Osteocyte (in vitro differentiated cells): ENCODE results near the gene UBASH3A. TPM values are rescaled to one million over a fixed set of nuclear protein-coding genes. Genes with fewer than 3 reads are reported as not detected.

ENCODE experiments used
- DNase-seq: peaks from one replicate; pipeline ENCODE4 v3.0.0; 2021; ENCODE audit warnings: mixed read lengths; ENCODE audit not compliant: unreplicated experiment; ENCODE audit errors: extremely low spot score
- H3K27ac Mint-ChIP-seq: one replicate; pipeline ENCODE4 v1.8.0; 2021; ENCODE audit warnings: mild to moderate bottlenecking, mixed read lengths; ENCODE audit not compliant: unreplicated experiment
- H3K27me3 Mint-ChIP-seq: one replicate; pipeline ENCODE4 v1.8.0; 2021; ENCODE audit warnings: mixed read lengths; ENCODE audit not compliant: unreplicated experiment
- H3K36me3 Mint-ChIP-seq: one replicate; pipeline ENCODE4 v1.8.0; 2021; ENCODE audit warnings: mixed read lengths; ENCODE audit not compliant: unreplicated experiment
- H3K4me1 Mint-ChIP-seq: one replicate; pipeline ENCODE4 v1.8.0; 2021; ENCODE audit warnings: mixed read lengths; ENCODE audit not compliant: unreplicated experiment
- H3K4me3 Mint-ChIP-seq: one replicate; pipeline ENCODE4 v1.8.0; 2021; ENCODE audit warnings: mild to moderate bottlenecking, moderate library complexity, mixed read lengths; ENCODE audit not compliant: unreplicated experiment
- H3K9me3 Mint-ChIP-seq: one replicate; pipeline ENCODE4 v1.8.0; 2021; ENCODE audit warnings: mixed read lengths; ENCODE audit not compliant: unreplicated experiment
- total RNA-seq: library from RNA; stranded (reverse); gene quantifications from 2 replicates; pipeline ENCODE4 v1.2.1, GENCODE V29; 2021
- TF ChIP-seq, protein P1 (sequence below): fragments of 200-600 bp; sonication (generic); IDR thresholded peaks from 2 replicates; pipeline ENCODE4 v1.5.0; 2021; ENCODE audit warnings: antibody characterized with exemption, mild to moderate bottlenecking, moderate library complexity

The UBASH3A gene
- total RNA-seq, 1 donor from 2014 or later: not detected

DNA sequence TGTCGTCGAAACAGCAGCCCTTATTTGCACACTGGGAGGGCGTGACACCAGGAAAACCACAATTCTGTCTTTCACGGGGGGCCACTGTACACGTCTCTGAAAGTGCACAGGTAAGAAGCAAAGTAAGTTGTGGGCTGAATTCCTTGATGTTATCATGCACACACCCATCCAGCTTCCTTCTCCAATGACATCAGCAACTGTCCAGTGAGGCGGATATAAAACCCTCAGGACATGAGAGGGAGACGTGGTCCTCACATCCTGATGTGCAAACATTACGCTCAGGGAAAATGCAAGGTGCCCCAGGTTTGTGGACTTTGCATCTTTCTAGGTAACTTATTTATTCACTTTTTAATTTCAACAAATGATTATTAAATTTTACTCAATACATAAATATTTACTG lies 40.4 kb upstream of the UBASH3A start:
- TF ChIP-seq, protein P1, sequence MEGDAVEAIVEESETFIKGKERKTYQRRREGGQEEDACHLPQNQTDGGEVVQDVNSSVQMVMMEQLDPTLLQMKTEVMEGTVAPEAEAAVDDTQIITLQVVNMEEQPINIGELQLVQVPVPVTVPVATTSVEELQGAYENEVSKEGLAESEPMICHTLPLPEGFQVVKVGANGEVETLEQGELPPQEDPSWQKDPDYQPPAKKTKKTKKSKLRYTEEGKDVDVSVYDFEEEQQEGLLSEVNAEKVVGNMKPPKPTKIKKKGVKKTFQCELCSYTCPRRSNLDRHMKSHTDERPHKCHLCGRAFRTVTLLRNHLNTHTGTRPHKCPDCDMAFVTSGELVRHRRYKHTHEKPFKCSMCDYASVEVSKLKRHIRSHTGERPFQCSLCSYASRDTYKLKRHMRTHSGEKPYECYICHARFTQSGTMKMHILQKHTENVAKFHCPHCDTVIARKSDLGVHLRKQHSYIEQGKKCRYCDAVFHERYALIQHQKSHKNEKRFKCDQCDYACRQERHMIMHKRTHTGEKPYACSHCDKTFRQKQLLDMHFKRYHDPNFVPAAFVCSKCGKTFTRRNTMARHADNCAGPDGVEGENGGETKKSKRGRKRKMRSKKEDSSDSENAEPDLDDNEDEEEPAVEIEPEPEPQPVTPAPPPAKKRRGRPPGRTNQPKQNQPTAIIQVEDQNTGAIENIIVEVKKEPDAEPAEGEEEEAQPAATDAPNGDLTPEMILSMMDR: no peak
- no peak for DNase-seq
- H3K4me1 Mint-ChIP-seq: no peaks in the 10 kb centered on the region
- no peak overlapping the region for H3K27ac Mint-ChIP-seq
- no peak overlapping the region for H3K4me3 Mint-ChIP-seq
- H3K36me3 Mint-ChIP-seq: no peaks in the 10 kb centered on the region
- no peaks in the 10 kb centered on the region for H3K9me3 Mint-ChIP-seq
- peaks cover 18% of the 10 kb centered on the region for H3K27me3 Mint-ChIP-seq

DNA sequence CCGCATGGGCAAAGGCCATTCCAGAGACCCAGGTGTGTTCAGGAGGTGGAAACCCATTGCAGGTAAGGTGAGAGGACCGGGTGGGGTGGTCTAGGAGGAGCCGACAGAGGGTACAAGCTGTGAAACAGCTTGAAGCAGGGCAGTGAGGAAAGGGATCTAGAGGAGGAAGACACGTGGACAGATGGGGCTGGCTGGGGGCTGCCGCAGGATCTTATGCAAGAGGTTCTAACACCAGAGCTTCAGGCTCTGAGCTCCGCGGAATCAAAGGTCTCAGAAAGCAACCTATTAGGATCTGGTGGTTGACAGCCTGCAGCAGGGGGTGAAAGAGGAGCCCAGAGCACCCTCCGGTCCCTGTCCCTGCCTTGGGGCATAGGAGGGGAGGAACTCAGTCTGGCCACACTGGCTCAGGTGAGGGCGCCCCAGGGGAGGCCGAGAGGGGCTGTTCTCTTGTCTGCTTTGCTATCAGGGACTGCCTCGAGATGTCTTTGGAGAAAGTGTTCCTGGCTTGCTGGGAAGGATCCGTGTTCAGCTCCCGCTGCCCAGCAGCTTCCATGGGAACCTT lies 39.3 kb upstream of the UBASH3A start:
- TF ChIP-seq, protein P1: no peak
- Mint-ChIP-seq H3K27ac (no peak overlapping the region), H3K9me3 (no peaks in the 10 kb centered on the region), H3K27me3 (peaks cover 23% of the 10 kb centered on the region), H3K4me1 (no peaks in the 10 kb centered on the region), H3K4me3 (no peak overlapping the region), H3K36me3 (no peaks in the 10 kb centered on the region)
- no peak for DNase-seq

DNA sequence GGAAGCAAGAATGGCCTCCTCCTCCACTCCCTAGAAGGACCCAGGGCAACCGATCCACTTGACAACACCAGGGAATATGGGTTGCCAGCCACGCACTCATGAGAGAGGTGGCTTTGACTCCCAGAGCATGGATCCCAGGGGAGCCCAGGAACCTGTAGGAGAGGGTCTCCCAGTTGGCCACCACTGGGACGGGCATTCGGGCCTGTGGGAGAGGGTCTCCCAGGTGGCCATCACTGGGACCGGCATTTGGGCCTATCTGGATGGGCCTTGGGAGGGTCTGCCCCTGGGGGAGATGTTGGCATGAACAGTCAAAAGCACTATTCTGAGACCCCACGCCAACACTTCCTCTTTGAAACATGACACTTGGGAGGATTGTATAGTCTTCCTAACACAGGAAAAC lies 37.9 kb upstream of the UBASH3A start:
- Mint-ChIP-seq H3K4me1 (no peaks in the 10 kb centered on the region), H3K27me3 (peaks cover 26% of the 10 kb centered on the region), H3K4me3 (no peak overlapping the region), H3K9me3 (no peaks in the 10 kb centered on the region), H3K36me3 (no peaks in the 10 kb centered on the region), H3K27ac (no peak overlapping the region)
- DNase-seq: no peak
- TF ChIP-seq, protein P1: no peak

DNA sequence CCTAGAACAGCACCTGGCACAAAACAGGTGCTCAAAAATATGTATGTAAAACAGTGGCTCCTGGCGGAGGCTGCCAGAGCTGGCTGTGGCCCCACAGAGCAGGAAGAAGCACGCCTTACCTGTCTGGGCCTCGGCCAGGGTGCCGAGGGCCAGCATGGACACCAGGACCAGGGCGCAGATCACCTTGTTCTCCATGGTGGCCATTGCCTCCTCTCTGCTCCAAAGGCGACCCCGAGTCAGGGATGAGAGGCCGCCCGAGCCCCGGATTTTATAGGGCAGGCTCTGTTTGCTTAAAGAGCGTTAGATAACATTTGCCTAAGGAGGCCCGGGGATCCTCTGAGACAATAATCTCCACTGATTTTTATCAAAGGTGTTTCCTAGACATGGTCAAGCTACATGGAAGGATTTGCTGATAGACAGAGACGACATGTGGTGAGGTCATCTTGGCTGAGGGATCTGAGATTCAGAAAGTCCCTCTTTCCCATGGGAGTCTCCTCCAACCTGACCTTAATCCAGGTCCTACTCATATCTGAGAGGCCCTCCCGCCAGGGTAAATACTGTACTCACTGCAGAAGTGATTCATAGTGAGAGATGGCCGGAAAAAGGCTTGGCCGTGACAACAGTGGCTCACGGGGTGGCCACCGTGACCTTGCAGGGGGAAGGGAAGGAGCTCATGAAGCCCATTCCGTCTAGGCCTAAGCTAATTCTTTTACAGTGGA lies 37.3 kb upstream of the UBASH3A start, which contains the start of gene TFF1:
TSS of gene TFF1 (minus strand) at position 244 of the 719 bp plus-strand sequence. CDS start at position 204, 40 bp downstream.
- Mint-ChIP-seq H3K27ac (no peak within 1 kb of the TSS), H3K9me3 (no peaks in the 10 kb centered on the region), H3K4me1 (no peaks in the 10 kb centered on the region), H3K27me3 (peaks cover 27% of the 10 kb centered on the region), H3K36me3 (no peaks in the 10 kb centered on the region), H3K4me3 (no peak within 1 kb of the TSS)
- no peak for DNase-seq
- TF ChIP-seq, protein P1: no peak

DNA sequence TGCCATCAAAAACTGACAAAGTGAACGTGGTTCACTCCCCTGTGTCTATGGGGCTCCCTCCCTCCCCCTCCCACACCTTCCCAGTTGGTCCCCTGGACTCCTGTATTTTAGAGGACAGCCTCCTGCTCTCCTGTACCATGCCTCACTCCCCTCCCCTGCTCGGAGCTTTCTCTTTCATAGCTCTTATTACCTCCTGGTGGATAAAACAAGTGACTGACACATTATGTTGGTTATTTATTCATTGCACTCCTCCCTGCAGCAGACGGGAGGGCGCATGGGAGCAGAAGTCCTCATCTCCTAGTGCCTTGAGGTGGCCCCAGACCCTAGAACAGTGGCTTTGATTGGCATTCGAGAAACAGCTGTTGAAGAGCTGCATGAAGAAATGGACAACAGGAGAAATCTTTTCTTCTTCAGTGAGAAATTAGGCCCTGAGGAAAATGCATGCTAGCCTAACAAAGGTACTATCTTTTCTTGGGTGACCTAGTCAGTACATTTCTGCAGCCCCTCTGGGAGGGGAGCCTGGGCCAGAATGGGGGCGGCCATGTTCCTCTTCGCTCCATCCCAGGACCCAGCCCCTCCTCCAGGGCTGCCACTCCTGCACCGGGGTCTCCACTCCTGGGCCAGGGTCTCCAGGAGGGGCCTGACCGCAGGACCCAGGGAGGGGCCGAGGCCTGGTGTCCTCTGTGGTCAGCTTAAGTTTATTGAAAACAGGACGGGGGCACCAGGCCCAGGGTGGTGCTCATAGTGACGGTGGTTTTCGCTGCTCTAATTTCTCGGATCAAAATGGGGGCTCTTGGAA lies 36.1 kb upstream of the UBASH3A start:
- TF ChIP-seq, protein P1: no peak
- no peak overlapping the region for H3K27ac Mint-ChIP-seq
- no peak overlapping the region for H3K4me3 Mint-ChIP-seq
- no peaks in the 10 kb centered on the region for H3K4me1 Mint-ChIP-seq
- no peak for DNase-seq
- H3K9me3 Mint-ChIP-seq: no peaks in the 10 kb centered on the region
- H3K36me3 Mint-ChIP-seq: no peaks in the 10 kb centered on the region
- H3K27me3 Mint-ChIP-seq: peaks cover 19% of the 10 kb centered on the region
